Liver (tissue), 9 donors: ENCODE results near the gene LYRM1. TPM values are rescaled to one million over a fixed set of nuclear protein-coding genes. Genes with fewer than 3 reads are reported as not detected.

Experiments used
- DNase-seq: peaks from one replicate; pipeline ENCODE4 v3.0.0-alpha.2; 2017; ENCODE audit warnings: low spot score
- H3K27ac ChIP-seq, 2 donors: one replicate each; pipeline ENCODE4 v1.7.0; 2013; ENCODE audit warnings: inconsistent platforms in 2 of 2, low read length in 2 of 2, control low read depth in 1 of 2, low read depth in 1 of 2, mild to moderate bottlenecking in 1 of 2
- H3K27me3 ChIP-seq, 4 donors: one replicate each; pipeline versions ENCODE4 v1.6.1 to v1.7.0; 2013; ENCODE audit warnings: low read length in 3 of 4, inconsistent platforms in 1 of 4, mild to moderate bottlenecking in 1 of 4, moderate library complexity in 1 of 4; ENCODE audit not compliant: control insufficient read depth in 4 of 4, insufficient read depth in 4 of 4
- H3K36me3 ChIP-seq, 4 donors: one replicate each; pipeline versions ENCODE4 v1.6.1 to v1.7.0; 2013; ENCODE audit warnings: low read length in 3 of 4, mild to moderate bottlenecking in 3 of 4, low read depth in 1 of 4, moderate library complexity in 1 of 4; ENCODE audit not compliant: control insufficient read depth in 4 of 4, insufficient read depth in 3 of 4
- H3K4me1 ChIP-seq, 4 donors: one replicate each; pipeline versions ENCODE4 v1.6.1 to v1.7.0; 2013; ENCODE audit warnings: low read length in 3 of 4, mild to moderate bottlenecking in 3 of 4, moderate library complexity in 1 of 4; ENCODE audit not compliant: control insufficient read depth in 4 of 4, insufficient read depth in 4 of 4
- H3K4me3 ChIP-seq, 3 donors: one replicate each; pipeline versions ENCODE4 v1.6.1 to v1.7.0; 2013; ENCODE audit warnings: low read length in 3 of 3, control low read depth in 1 of 3, low read depth in 1 of 3, mild to moderate bottlenecking in 1 of 3
- H3K9ac ChIP-seq, 2 donors: one replicate each; pipeline ENCODE4 v1.7.0; 2013; ENCODE audit warnings: low read length in 2 of 2, mild to moderate bottlenecking in 2 of 2, moderate library complexity in 2 of 2, control low read depth in 1 of 2, low read depth in 1 of 2
- H3K9me3 ChIP-seq, 4 donors: one replicate each; pipeline versions ENCODE4 v1.6.1 to v1.7.0; 2013; ENCODE audit warnings: low read length in 3 of 4; ENCODE audit not compliant: control insufficient read depth in 4 of 4
- EGR1 ChIP-seq, 2 donors: IDR thresholded peaks; 2 replicates each; pipeline ENCODE4 v1.6.1; 2016 to 2018; ENCODE audit warnings: antibody characterized with exemption in 2 of 2, low read depth in 2 of 2
- FOXA2 ChIP-seq: IDR thresholded peaks from 2 replicates; pipeline ENCODE4 v1.6.1; 2016; ENCODE audit warnings: antibody characterized with exemption
- HNF4A ChIP-seq, 2 donors: conservative IDR thresholded peaks; 2 replicates each; pipeline ENCODE4 v1.6.1; 2016; ENCODE audit warnings: antibody characterized with exemption in 2 of 2, mild to moderate bottlenecking in 2 of 2
- JUND ChIP-seq, 2 donors: IDR thresholded peaks; 2 replicates each; pipeline ENCODE4 v1.6.1; 2016; ENCODE audit warnings: antibody characterized with exemption in 2 of 2
- MAX ChIP-seq: IDR thresholded peaks from 2 replicates; pipeline ENCODE4 v1.6.1; 2016; ENCODE audit warnings: antibody characterized with exemption
- NR2F2 ChIP-seq: IDR thresholded peaks from 2 replicates; pipeline ENCODE4 v1.6.1; 2016; ENCODE audit warnings: antibody characterized with exemption
- RAD21 ChIP-seq, 2 donors: IDR thresholded peaks; 2 replicates each; pipeline ENCODE4 v1.6.1; 2016; ENCODE audit warnings: antibody characterized with exemption in 2 of 2, mild to moderate bottlenecking in 2 of 2
- REST ChIP-seq: IDR thresholded peaks from 2 replicates; pipeline ENCODE4 v1.6.1; 2016; ENCODE audit warnings: antibody characterized with exemption, mild to moderate bottlenecking
- RXRA ChIP-seq, 2 donors: IDR thresholded peaks; 2 replicates each; pipeline ENCODE4 v1.6.1; 2017 to 2018; ENCODE audit warnings: antibody characterized with exemption in 2 of 2, mild to moderate bottlenecking in 1 of 2
- SP1 ChIP-seq: IDR thresholded peaks from 2 replicates; pipeline ENCODE4 v1.6.1; 2018; ENCODE audit warnings: antibody characterized with exemption, mild to moderate bottlenecking
- YY1 ChIP-seq: IDR thresholded peaks from 2 replicates; pipeline ENCODE4 v1.6.1; 2016; ENCODE audit warnings: antibody characterized with exemption, mild to moderate bottlenecking
- ZBTB33 ChIP-seq: IDR thresholded peaks from 2 replicates; pipeline ENCODE4 v1.6.1; 2016; ENCODE audit warnings: antibody characterized with exemption
- whole genome bisulfite sequencing: extraction: QIAGEN DNeasy Blood & Tissue Kit; methylation state at CpG from one replicate; pipeline ENCODE4 v1.1.7; 2013; 5-methylcytosine and 5-hydroxymethylcytosine counted together
- polyA plus RNA-seq, 2 donors: library from polyadenylated mRNA; stranded (reverse) in 1 of 2; unstranded in 1 of 2; fragments of 200-250 nt in 1 of 2; fragments of >200 nt in 1 of 2; fragmentation: Nextera tagmentation in 1 of 2; extraction: Ambion mirVana in 1 of 2; gene quantifications; one replicate each; pipeline versions ENCODE4 v1.2.1 to v1.2.3, GENCODE V29; 2013 to 2015
- total RNA-seq, 2 donors: library from RNA; depleted of rRNA; stranded (reverse); fragments of >200 nt; gene quantifications; one replicate each; pipeline ENCODE4 v1.2.3, GENCODE V29; 2014
- TF ChIP-seq, protein P1 (sequence below): IDR thresholded peaks from 2 replicates; pipeline ENCODE4 v1.6.1; 2016; ENCODE audit warnings: antibody characterized with exemption
- TF ChIP-seq, protein P2 (sequence below): fragments of 150-350 bp; IDR thresholded peaks from 2 replicates; pipeline ENCODE4 v1.5.1; 2017; ENCODE audit warnings: improper control_type of control experiment, low read depth, low read length; ENCODE audit not compliant: missing input control
- donor health status: healthy.
- donor health status: healthy.
- donor health status: healthy.
- donor health status: healthy.
- donor health status: healthy.

LYRM1 gene
- total and polyA plus RNA-seq, 4 donors: 33.2 to 57.3 (median 50.8) TPM

- DNase-seq: no peak
- WGBS: 85% methylated on average over 3 of the region's 3 CpGs
- H3K4me1 ChIP-seq: peaks cover 5 to 25% (median 21%) of the 10 kb centered on the region in 4 donors
- no peak overlapping the region for H3K9ac ChIP-seq
- H3K9me3 ChIP-seq: no peaks in the 10 kb centered on the region
- H3K27me3 ChIP-seq: no peaks in the 10 kb centered on the region
- H3K4me3 ChIP-seq: no peak overlapping the region
- H3K27ac ChIP-seq: no peak overlapping the region
- peaks cover 0 to 8% (median 2%) of the 10 kb centered on the region in 4 donors for H3K36me3 ChIP-seq
- TF ChIP-seq NR2F2: no peak
- TF ChIP-seq RAD21 (IDR thresholded peaks at IDR 0.05): no peak
- no peak for TF ChIP-seq RXRA (IDR thresholded peaks at IDR 0.05)
- no peak for TF ChIP-seq YY1
- TF ChIP-seq SP1: no peak
- no peak for TF ChIP-seq ZBTB33
- no peak for TF ChIP-seq REST
- TF ChIP-seq HNF4A (conservative IDR thresholded peaks at IDR 0.05): no peak
- TF ChIP-seq, protein P1, sequence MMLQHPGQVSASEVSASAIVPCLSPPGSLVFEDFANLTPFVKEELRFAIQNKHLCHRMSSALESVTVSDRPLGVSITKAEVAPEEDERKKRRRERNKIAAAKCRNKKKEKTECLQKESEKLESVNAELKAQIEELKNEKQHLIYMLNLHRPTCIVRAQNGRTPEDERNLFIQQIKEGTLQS: no peak
- TF ChIP-seq FOXA2: no peak
- no peak for TF ChIP-seq MAX
Observed at GRCh38 chr16:20850981-20851380, 49.6 kb upstream of the LYRM1 start.

DNA sequence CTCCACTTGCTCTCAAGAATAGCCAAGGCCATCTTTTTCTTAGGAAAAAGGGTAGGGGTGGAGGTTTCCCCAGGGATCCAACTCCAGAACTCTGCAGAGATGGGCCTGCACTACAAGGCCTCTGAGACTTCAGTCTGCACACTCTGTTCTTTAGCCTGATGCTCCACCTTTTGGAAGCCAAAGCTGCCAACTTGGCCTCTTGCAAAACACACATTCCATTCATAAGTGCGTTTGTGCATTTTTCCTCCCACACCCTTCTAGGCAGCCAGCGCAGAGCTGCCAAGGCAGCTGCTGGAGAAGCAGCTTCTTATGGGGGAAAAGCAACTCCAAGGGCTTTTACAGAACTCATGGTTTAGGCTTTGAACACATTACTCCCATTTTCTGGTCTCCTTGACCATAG is 49.0 kb upstream of the LYRM1 start:
- H3K27ac ChIP-seq: no peak overlapping the region
- WGBS: 22% methylated on average over 2 of the region's 2 CpGs

More for the DNA sequence above, 49.0 kb upstream of the LYRM1 start:
- Histone ChIP-seq H3K9me3 (no peaks in the 10 kb centered on the region), H3K9ac (no peak overlapping the region), H3K27me3 (no peaks in the 10 kb centered on the region), H3K4me3 (no peak overlapping the region), H3K36me3 (peaks cover 0 to 5% (median 2%) of the 10 kb centered on the region in 4 donors), H3K4me1 (peaks cover 5 to 25% (median 21%) of the 10 kb centered on the region in 4 donors)
- TF ChIP-seq JUND (IDR thresholded peaks at IDR 0.05): peak; percentile 48 to 65
- peak; percentile 86 for TF ChIP-seq NR2F2
- TF ChIP-seq SP1: peak; percentile 57
- TF ChIP-seq, protein P2, sequence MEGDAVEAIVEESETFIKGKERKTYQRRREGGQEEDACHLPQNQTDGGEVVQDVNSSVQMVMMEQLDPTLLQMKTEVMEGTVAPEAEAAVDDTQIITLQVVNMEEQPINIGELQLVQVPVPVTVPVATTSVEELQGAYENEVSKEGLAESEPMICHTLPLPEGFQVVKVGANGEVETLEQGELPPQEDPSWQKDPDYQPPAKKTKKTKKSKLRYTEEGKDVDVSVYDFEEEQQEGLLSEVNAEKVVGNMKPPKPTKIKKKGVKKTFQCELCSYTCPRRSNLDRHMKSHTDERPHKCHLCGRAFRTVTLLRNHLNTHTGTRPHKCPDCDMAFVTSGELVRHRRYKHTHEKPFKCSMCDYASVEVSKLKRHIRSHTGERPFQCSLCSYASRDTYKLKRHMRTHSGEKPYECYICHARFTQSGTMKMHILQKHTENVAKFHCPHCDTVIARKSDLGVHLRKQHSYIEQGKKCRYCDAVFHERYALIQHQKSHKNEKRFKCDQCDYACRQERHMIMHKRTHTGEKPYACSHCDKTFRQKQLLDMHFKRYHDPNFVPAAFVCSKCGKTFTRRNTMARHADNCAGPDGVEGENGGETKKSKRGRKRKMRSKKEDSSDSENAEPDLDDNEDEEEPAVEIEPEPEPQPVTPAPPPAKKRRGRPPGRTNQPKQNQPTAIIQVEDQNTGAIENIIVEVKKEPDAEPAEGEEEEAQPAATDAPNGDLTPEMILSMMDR: no peak
- peak; percentile 55 to 74 for TF ChIP-seq HNF4A (conservative IDR thresholded peaks at IDR 0.05)
- TF ChIP-seq RAD21 (IDR thresholded peaks at IDR 0.05): peak; percentile 66 to 73
- peak; percentile 30 for TF ChIP-seq ZBTB33
- TF ChIP-seq MAX: no peak
- TF ChIP-seq EGR1 (IDR thresholded peaks at IDR 0.05; ENCODE audit: low read depth in 2 of 2): peak in 1 of 2 donors; percentile 29
- peak; percentile 47 for TF ChIP-seq YY1
- peak; percentile 60 to 70 for TF ChIP-seq RXRA (IDR thresholded peaks at IDR 0.05)
- DNase-seq: no peak
